ENCODE data around the gene ACY1. TPM values are rescaled to one million over a fixed set of nuclear protein-coding genes. Genes with fewer than 3 reads are reported as not detected.
"Not testable (repeated sequence)": the region's sequence is repeated elsewhere in the genome, so short reads cannot be mapped to it uniquely, and the experiment has no call there.

ACY1 gene
- total RNA-seq, 2 donors from 2014 or later = 153 to 160 TPM

- DNase-seq; intact Hi-C loops (cut with DNase I, micrococcal nuclease): not testable (repeated sequence)
- ATAC-seq = peak; percentile 86
Measured at GRCh38 chr3:52033748-52034147, 50.4 kb downstream of the ACY1 start.

- intact Hi-C loops (cut with DNase I, micrococcal nuclease) = no loop called here
Measured at GRCh38 chr3:52034212-52034611, 50.9 kb downstream of the ACY1 start.

GRCh38 chr3:52034651-52035050, 51.3 kb downstream of the ACY1 start:
- no peak for ATAC-seq
- intact Hi-C loops (cut with DNase I, micrococcal nuclease) = no loop called here
- DNase-seq = no peak

More at GRCh38 chr3:52034212-52034611, 50.9 kb downstream of the ACY1 start:
- DNase-seq (no peak), ATAC-seq (peak; percentile 43)

- no peak for ATAC-seq
- intact Hi-C loops (cut with DNase I, micrococcal nuclease) = no loop called here
- no peak for DNase-seq
Measured at GRCh38 chr3:52036222-52036694, 52.9 kb downstream of the ACY1 start.

- intact Hi-C loops (cut with DNase I, micrococcal nuclease) = no loop called here
- DNase-seq (no peak), ATAC-seq (no peak)
Measured at GRCh38 chr3:52036829-52037228, 53.5 kb downstream of the ACY1 start.

GRCh38 chr3:52037291-52037690, 54.0 kb downstream of the ACY1 start:
- intact Hi-C loops (cut with DNase I, micrococcal nuclease) = no loop called here
- DNase-seq (no peak), ATAC-seq (no peak)

- ATAC-seq = no peak
- intact Hi-C loops (cut with DNase I, micrococcal nuclease) = no loop called here
- DNase-seq = no peak
Measured at GRCh38 chr3:52038227-52038626, 54.9 kb downstream of the ACY1 start.

Other genes starting within 250 kb of the ACY1 start
- not detected for gene IQCF6, start 204.3 kb upstream of the ACY1 start, total RNA-seq
- not detected for gene IQCF2, start 121.9 kb upstream of the ACY1 start, total RNA-seq
- not detected for gene IQCF5, start 107.9 kb upstream of the ACY1 start, total RNA-seq
- gene IQCF1, start 80.2 kb upstream of the ACY1 start, total RNA-seq = not detected
- gene RRP9, start 41.6 kb upstream of the ACY1 start, total RNA-seq = 10 to 100 TPM; 11.0 to 16.1 TPM
- gene PARP3, start 41.2 kb upstream of the ACY1 start, total RNA-seq = 10 to 100 TPM; 23.6 to 25.5 TPM
- not detected for gene GPR62, start 28.2 kb upstream of the ACY1 start, total RNA-seq
- 10 to 100 TPM; 23.3 to 27.4 TPM for gene PCBP4, start 16.1 kb upstream of the ACY1 start, total RNA-seq
- gene ABHD14B, start 9.5 kb upstream of the ACY1 start, total RNA-seq = 10 to 100 TPM; 81.5 to 96.7 TPM
- 1 to 10 TPM; 6.1 to 8.6 TPM for gene ABHD14A, start 8.5 kb upstream of the ACY1 start, total RNA-seq
- gene RPL29, start 12.4 kb downstream of the ACY1 start, total RNA-seq = 100 to 1,000 TPM; 894 to 910 TPM
- gene DUSP7, start 73.0 kb downstream of the ACY1 start, total RNA-seq = 1 to 10 TPM; 7.4 to 9.1 TPM
- 1 to 10 TPM; 4.3 to 7.4 TPM for gene POC1A, start 170.9 kb downstream of the ACY1 start, total RNA-seq
- 100 to 1,000 TPM; 128 to 150 TPM for gene ALAS1, start 214.6 kb downstream of the ACY1 start, total RNA-seq
- gene TLR9, start 242.1 kb downstream of the ACY1 start, total RNA-seq = under 1 TPM in 1 of 2 donors, not detected in 1; 0.42 TPM